GM21576 (cell line): ENCODE results near the gene DNMT1.

ENCODE experiments used
- ATAC-seq: cut with Tn5 transposase; IDR thresholded peaks from one replicate; pipeline ENCODE4 v1.9.1; 2021; ENCODE audit warnings: mild to moderate bottlenecking, moderate library complexity; ENCODE audit not compliant: unreplicated experiment

Gene DNMT1

GRCh38 chr19:10100163-10100785 lies 94.5 kb downstream of the DNMT1 start:
- ATAC-seq = no peak

GRCh38 chr19:10096615-10096963 lies 98.2 kb downstream of the DNMT1 start:
- no peak for ATAC-seq

- peak; percentile 62 for ATAC-seq
These were observed 98.7 kb downstream of the DNMT1 start for GRCh38 chr19:10095948-10096614.

GRCh38 chr19:10095622-10095947 lies 99.2 kb downstream of the DNMT1 start:
- no peak for ATAC-seq

GRCh38 chr19:10093295-10094186 lies 101.2 kb downstream of the DNMT1 start:
- no peak for ATAC-seq

- no peak for ATAC-seq
These were observed 102.0 kb downstream of the DNMT1 start for GRCh38 chr19:10092648-10093294.

- no peak for ATAC-seq
These were observed 102.7 kb downstream of the DNMT1 start for GRCh38 chr19:10091895-10092641.

GRCh38 chr19:10091370-10091687 lies 103.4 kb downstream of the DNMT1 start:
- no peak for ATAC-seq

GRCh38 chr19:10089801-10090375 lies 104.9 kb downstream of the DNMT1 start:
- ATAC-seq = no peak

- no peak for ATAC-seq
These were observed 105.7 kb downstream of the DNMT1 start for GRCh38 chr19:10088949-10089554.

- no peak for ATAC-seq
These were observed 107.3 kb downstream of the DNMT1 start for GRCh38 chr19:10087296-10088061.

GRCh38 chr19:10086591-10087192 lies 108.1 kb downstream of the DNMT1 start:
- ATAC-seq = no peak

GRCh38 chr19:10085641-10086590 lies 108.8 kb downstream of the DNMT1 start, which contains the start of gene SHFL:
SHFL (plus strand) TSS chr19:10086317; CDS start chr19:10086428, 111 bp downstream.
- peak; percentile 74 for ATAC-seq

GRCh38 chr19:10084803-10085202 lies 110.0 kb downstream of the DNMT1 start:
- ATAC-seq = no peak

- ATAC-seq = no peak
These were observed 110.8 kb downstream of the DNMT1 start for GRCh38 chr19:10083911-10084310.
